Amygdala (tissue), 56 donors: ENCODE measurements around the gene DNAH3.
"Not testable (repeated sequence)": the region's sequence is repeated elsewhere in the genome, so short reads cannot be mapped to it uniquely, and the experiment has no call there.

Experiments
- DNase-seq, 56 donors: peaks; one replicate each; lab custom pipeline; 2025; lab: John Stamatoyannopoulos, UW

The DNAH3 gene

GRCh38 chr16:21134053-21134452, 16.6 kb downstream of the DNAH3 start:
- DNase-seq = no peak

DNA sequence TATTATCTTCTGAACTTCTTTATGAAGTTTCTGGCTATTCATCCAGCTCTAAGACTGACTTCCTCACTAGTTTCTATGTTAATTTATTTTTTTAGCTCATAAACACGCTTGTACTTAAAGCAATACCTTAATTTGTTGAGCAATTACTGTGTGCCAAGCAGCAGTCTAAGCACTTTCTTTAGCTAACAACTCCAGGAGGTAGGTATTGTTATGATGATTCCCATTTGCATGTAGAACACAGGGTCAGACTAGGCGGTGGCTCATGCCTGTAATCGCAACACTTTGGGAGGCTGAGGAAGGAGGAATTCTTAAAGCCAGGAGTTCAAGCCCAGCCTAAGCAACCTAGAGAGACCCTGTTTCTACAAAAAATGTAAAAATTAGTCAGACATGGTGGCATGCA, 19.8 kb downstream of the DNAH3 start:
- DNase-seq = no peak

GRCh38 chr16:21128991-21129390, 21.7 kb downstream of the DNAH3 start:
- DNase-seq = no peak

GRCh38 chr16:21126518-21126917, 24.1 kb downstream of the DNAH3 start:
- DNase-seq = no peak

DNA sequence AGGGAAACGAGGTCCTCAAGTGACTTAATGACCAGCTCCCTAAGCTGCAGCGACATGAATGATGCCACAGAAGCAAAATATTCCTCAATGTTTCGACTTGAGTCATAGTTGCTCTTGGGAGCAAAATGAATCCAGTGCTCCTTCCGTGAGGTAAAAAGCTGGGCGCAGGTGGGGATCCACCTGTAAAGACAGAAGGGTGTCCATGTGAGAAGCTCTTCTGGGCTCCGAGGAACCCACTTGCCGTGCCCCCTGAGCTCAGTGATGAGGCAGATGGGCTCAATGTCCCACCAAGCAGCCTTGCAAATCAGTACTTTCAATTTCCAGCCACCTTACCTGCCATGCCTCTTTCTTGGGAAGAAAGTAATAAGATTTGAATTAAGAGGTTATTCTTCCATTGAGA, 25.5 kb downstream of the DNAH3 start:
- no peak for DNase-seq

DNA sequence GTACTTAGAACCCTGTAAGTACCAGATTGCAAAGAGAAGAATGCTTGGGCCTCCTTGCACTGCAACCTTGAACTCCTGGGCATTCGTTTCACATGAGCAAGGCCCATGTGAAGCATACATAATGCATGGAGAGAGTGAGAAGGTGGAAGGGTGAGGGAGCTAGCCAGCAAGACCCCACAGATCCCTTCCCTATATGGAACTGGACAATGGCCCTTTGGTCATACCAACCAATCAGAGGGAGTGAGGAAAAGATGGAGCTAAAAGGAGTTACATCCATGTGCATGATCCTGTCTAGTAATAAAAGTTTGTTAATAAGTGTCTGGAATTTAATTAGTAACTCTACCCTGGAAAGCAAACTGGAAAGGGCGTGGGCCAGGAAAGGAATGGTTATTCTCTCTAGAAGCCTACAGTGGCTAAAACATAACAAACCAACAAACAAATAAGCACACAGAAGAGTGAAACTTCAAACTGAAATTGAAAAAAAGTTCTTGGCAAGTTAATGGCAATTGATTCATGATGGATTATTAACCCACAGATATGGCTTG, 29.6 kb downstream of the DNAH3 start:
- DNase-seq = no peak

GRCh38 chr16:21117567-21117966, 33.1 kb downstream of the DNAH3 start:
- no peak for DNase-seq

DNA sequence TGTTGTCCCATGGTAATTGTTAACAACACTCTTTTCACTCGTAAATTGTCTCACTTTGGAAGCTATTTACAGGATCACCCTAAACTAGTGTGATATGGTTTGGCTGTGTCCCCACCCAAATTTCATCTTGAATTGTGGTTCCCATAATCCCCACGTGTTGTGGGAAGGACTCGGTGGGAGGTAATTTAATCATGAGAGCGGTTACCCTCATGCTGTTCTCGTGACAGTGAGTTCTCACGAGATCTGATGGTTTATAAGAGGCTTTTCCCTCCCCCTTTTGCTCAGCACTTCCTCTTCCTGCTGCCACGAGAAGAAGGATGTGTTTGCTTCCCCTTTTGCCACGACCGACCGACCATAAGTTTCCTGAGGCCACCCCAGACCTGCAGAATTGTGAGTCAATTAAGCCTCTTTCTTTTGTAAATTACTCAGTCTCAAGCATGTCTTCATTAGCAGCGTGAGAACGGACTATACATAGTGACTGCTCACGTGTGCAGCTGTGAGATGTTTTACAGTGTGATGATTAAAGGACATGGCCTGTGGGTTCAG, 34.4 kb downstream of the DNAH3 start:
- no peak for DNase-seq

DNA sequence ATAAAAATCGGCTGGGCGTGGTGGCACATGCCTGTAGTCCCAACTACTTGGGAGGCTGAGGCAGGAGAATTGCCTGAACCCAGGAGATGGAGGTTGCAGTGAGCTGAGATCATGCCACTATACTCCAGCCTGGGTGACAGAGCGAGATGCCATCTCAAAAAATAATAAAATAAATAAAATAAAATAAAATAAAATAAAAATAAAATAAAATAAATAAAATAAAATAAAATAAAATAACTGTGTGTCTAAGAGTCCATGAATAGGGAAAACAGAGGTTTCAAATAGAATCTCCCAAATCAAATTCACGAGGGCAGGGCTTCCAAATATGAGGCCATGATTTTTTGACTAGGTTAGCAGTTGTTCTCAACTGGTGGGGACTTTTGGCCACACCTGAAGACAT, 35.1 kb downstream of the DNAH3 start:
- DNase-seq = not testable (repeated sequence)

- peak in 2 of 56 donors; percentile 2 to 6 for DNase-seq
Observed at GRCh38 chr16:21103941-21104860, 46.4 kb downstream of the DNAH3 start.

- peak in 2 of 56 donors; percentile 6 to 7 for DNase-seq
Observed at GRCh38 chr16:21101631-21102420, 48.8 kb downstream of the DNAH3 start.

DNA sequence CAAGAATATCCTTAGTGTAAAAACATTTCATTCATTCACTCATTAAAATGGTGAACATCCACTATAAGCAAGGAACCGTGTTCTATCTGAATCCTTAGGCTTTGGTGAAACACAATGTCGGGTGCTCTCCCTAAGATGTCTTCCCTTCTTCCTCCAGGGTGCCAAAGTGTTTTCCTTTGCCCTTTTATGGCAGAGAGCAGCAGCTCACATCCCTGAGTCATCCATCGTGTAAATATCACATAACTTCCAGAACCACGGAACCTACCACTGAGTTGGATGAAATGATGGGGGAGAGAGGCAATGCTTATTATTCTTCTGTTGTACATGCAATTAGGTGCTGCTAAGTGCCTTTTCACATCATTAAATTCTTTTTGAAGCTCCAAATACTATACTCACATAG, 50.2 kb downstream of the DNAH3 start:
- no peak for DNase-seq

GRCh38 chr16:21097151-21097550, 53.5 kb downstream of the DNAH3 start:
- DNase-seq = no peak

DNA sequence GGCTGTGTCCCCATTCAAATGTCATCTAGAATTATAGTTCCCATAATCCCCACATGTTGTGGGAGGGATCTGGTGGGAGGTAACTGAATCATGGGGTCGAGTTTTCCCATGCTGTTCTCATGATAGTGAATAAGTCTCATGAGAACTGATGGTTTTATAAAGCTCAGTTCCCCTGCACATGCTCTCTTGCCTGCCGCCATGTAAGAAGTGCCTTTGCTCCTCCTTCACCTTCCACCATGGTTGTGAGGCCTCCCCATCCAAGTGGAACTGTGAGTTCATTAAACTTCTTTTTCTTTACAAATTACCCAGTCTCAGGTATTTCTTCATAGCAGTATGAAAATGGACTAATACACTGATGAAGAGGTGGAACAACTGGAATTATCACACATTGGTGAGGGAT, 55.9 kb downstream of the DNAH3 start:
- not testable (repeated sequence) for DNase-seq

DNA sequence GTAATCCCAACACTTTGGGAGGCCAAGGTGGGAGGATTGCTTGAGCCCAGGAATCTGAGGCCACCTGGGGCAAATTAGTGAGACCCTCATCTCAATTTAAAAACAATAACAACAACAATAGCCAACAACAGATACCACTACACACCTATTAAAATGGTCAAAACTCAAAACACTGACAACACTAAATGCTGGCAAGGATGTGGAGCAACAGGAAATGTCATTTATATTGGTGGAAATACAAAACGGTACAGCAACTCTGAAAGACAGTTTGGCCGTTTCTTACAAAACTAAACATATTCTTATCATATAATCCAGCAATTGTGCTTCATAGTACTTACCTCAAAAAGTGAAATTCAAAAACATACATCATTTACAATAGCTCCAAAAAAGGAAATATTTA, 57.7 kb downstream of the DNAH3 start:
- DNase-seq = no peak

- no peak for DNase-seq
Observed at GRCh38 chr16:21088646-21089538, 61.8 kb downstream of the DNAH3 start.

- DNase-seq = no peak
Observed at GRCh38 chr16:21088143-21088542, 62.5 kb downstream of the DNAH3 start.

DNA sequence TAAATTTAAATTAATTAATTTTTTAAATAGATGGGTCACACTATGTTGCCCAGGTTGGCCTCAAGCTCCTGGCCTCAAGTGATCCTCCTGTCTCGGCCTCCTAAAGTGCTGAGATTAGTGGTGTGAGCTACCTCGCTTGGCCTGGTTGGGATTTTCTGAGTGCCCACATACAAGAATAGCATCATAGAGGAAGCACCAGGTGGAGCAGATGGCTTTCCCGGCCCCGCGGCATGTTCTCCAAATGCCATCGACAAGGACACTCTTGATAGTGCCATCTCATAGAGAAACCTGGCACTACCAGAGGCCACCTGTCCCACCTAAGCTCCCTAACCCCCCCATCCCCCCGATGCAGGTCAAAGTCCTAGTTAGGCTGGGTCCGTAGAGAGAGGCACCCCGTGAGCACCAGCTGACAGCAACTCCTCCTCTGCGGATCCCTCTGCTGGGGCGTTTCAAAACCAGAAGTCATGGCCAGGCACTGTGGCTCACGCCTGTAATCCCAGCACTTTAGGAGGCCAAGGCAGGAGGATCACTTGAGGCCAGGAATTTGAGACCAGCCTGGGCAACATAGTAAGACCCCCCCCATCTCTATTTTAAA, 65.9 kb downstream of the DNAH3 start:
- DNase-seq = no peak

DNA sequence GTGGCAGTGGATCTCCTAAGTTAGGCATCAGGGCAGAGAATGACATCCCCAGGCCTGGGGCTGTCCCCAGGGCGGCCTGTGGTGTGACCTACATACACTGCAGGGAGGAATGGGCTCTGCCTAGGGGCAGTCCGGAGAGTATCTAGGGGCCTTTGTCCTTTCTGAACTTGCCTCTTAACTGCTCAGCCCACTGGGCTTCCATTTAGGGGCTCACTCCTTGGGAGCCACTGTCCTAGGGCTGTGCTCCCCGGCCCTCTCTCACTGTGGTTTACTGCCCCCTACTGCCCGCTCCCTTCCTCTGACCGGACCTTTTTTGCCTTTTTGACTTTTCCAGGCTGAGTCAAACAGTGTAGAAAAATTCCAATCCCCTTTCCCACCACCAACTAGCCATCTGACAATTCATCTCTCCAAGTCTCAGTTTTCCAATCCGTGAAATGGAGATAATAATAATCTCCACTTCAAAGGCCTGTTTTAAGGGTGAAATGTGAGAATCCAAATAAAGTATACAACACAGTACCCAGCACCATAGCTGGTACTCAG, 66.8 kb downstream of the DNAH3 start:
- DNase-seq = peak in 28 of 56 donors; percentile 1 to 47 (median 8)
